ENCODE results near the gene NUDT15. TPM values are rescaled to one million over a fixed set of nuclear protein-coding genes. Genes with fewer than 3 reads are reported as not detected.

NUDT15 gene
- polyA plus RNA-seq, 1 donor from 2014 or later = 23.0 TPM

DNA sequence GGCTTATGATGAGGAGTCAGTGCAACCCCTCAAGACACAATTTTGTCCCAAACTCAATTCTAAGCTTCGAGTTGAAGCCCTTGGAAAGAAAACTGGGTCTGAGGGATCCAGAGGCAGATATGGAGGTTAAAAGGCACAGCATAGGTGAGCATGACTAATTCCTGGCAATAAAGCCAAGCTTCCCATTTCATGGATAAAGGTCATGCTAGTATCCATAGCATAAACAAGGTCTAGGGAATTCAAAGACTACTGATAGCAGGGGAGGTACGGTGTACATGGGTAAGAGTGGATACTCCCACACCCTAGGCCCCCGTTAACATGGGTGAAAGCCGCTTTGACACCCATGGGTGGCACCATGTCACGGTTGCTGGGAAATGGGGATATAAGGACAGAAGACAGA, 33.4 kb downstream of the NUDT15 start:
- Histone ChIP-seq H3K4me2 (ENCODE audit: low read length) (no peak overlapping the region), H3K27ac (ENCODE audit: low read length) (no peak overlapping the region), H3K27me3 (ENCODE audit: insufficient read depth, low read depth, low read length) (no peaks in the 10 kb centered on the region), H2AFZ (ENCODE audit: low read depth, low read length) (no peak overlapping the region), H3K9ac (ENCODE audit: low read length) (no peak overlapping the region), H4K20me1 (ENCODE audit: insufficient read depth) (no peaks in the 10 kb centered on the region), H3K4me3 (ENCODE audit: low read length) (no peak overlapping the region), H3K79me2 (replicated peaks; ENCODE audit: insufficient read depth, low read length) (no peaks in the 10 kb centered on the region), H3K9me2 (ENCODE audit: insufficient read depth, low read length) (no peaks in the 10 kb centered on the region), H3F3A (ENCODE audit: insufficient read depth, low read length, poor library complexity, severe bottlenecking) (no peaks in the 10 kb centered on the region), H3K9me3 (ENCODE audit: low read length) (peaks cover 12% of the 10 kb centered on the region), H3K36me3 (ENCODE audit: insufficient read depth, low read length) (peaks cover 71% of the 10 kb centered on the region)
- TF ChIP-seq POLR2AphosphoS5 (IDR thresholded peaks at IDR 0.05) = no peak

DNA sequence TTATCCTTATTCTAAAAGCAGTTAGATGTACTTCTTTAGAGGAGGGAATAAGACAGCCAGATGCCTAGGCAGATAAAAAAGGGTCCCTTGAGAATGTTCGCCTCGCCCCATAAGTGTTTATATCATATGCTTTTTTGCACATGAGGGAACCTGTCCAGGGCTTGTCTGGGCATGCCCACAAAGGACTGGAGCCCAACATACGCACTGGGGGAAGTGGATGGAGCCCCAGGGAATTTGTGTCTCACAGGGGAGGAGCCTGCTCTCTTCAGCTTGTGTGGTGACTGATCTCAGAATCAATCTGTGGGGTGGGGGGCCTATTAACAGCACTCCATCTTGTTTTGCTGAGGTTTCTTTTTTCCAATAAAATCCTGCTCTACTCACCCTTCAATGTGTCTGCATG, 34.8 kb downstream of the NUDT15 start:
- H3K9me3 ChIP-seq (ENCODE audit: low read length) = peaks cover 12% of the 10 kb centered on the region
- peaks cover 62% of the 10 kb centered on the region for H3K36me3 ChIP-seq (ENCODE audit: insufficient read depth, low read length)
- no peaks in the 10 kb centered on the region for H3F3A ChIP-seq (ENCODE audit: insufficient read depth, low read length, poor library complexity, severe bottlenecking)
- H4K20me1 ChIP-seq (ENCODE audit: insufficient read depth) = no peaks in the 10 kb centered on the region
- no peaks in the 10 kb centered on the region for H3K9me2 ChIP-seq (ENCODE audit: insufficient read depth, low read length)
- H3K27ac ChIP-seq (ENCODE audit: low read length) = no peak overlapping the region
- H3K4me2 ChIP-seq (ENCODE audit: low read length) = no peak overlapping the region
- TF ChIP-seq EZH2 (IDR thresholded peaks at IDR 0.05; ENCODE audit: borderline replicate concordance, insufficient read depth, low read length, poor library complexity, severe bottlenecking) = no peak
- TF ChIP-seq MXI1 (conservative IDR thresholded peaks at IDR 0.05; ENCODE audit: poor library complexity, severe bottlenecking) = no peak
- TF ChIP-seq, protein P1, sequence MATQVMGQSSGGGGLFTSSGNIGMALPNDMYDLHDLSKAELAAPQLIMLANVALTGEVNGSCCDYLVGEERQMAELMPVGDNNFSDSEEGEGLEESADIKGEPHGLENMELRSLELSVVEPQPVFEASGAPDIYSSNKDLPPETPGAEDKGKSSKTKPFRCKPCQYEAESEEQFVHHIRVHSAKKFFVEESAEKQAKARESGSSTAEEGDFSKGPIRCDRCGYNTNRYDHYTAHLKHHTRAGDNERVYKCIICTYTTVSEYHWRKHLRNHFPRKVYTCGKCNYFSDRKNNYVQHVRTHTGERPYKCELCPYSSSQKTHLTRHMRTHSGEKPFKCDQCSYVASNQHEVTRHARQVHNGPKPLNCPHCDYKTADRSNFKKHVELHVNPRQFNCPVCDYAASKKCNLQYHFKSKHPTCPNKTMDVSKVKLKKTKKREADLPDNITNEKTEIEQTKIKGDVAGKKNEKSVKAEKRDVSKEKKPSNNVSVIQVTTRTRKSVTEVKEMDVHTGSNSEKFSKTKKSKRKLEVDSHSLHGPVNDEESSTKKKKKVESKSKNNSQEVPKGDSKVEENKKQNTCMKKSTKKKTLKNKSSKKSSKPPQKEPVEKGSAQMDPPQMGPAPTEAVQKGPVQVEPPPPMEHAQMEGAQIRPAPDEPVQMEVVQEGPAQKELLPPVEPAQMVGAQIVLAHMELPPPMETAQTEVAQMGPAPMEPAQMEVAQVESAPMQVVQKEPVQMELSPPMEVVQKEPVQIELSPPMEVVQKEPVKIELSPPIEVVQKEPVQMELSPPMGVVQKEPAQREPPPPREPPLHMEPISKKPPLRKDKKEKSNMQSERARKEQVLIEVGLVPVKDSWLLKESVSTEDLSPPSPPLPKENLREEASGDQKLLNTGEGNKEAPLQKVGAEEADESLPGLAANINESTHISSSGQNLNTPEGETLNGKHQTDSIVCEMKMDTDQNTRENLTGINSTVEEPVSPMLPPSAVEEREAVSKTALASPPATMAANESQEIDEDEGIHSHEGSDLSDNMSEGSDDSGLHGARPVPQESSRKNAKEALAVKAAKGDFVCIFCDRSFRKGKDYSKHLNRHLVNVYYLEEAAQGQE (IDR thresholded peaks at IDR 0.05; ENCODE audit: borderline replicate concordance) = no peak
- TF ChIP-seq RAD21 (conservative IDR thresholded peaks at IDR 0.05) = no peak
- TF ChIP-seq TAF1 (IDR thresholded peaks at IDR 0.05; ENCODE audit: low read depth) = no peak
- TF ChIP-seq, protein P2, sequence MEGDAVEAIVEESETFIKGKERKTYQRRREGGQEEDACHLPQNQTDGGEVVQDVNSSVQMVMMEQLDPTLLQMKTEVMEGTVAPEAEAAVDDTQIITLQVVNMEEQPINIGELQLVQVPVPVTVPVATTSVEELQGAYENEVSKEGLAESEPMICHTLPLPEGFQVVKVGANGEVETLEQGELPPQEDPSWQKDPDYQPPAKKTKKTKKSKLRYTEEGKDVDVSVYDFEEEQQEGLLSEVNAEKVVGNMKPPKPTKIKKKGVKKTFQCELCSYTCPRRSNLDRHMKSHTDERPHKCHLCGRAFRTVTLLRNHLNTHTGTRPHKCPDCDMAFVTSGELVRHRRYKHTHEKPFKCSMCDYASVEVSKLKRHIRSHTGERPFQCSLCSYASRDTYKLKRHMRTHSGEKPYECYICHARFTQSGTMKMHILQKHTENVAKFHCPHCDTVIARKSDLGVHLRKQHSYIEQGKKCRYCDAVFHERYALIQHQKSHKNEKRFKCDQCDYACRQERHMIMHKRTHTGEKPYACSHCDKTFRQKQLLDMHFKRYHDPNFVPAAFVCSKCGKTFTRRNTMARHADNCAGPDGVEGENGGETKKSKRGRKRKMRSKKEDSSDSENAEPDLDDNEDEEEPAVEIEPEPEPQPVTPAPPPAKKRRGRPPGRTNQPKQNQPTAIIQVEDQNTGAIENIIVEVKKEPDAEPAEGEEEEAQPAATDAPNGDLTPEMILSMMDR (IDR thresholded peaks at IDR 0.05; ENCODE audit: poor library complexity, severe bottlenecking) = no peak
- no peak for TF ChIP-seq SMC3 (conservative IDR thresholded peaks at IDR 0.05; ENCODE audit: poor library complexity)
- no peaks in the 10 kb centered on the region for H3K79me2 ChIP-seq (replicated peaks; ENCODE audit: insufficient read depth, low read length)
- H3K9ac ChIP-seq (ENCODE audit: low read length) = no peak overlapping the region
- H2AFZ ChIP-seq (ENCODE audit: low read depth, low read length) = no peak overlapping the region
- H3K27me3 ChIP-seq (ENCODE audit: insufficient read depth, low read depth, low read length) = no peaks in the 10 kb centered on the region
- H3K4me3 ChIP-seq (ENCODE audit: low read length) = no peak overlapping the region

DNA sequence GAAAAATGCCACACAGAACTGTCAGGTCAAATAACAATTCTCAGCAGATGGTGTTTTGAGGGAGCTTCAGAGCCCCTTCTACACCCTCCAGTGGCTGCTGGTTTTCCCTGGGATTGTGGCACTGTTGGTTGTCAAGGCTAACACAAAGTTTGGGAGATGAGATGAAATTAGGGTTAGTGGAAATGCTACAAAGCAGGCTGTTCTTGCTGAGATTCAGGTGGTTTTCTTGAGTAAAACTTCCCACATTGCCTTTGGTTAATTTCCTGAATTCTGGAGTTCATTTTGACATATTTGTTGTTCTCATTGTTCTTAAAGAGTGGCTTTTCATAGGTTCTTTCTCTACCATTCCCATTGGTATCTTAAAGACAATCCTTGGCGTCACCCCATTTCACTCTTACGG, 35.3 kb downstream of the NUDT15 start:
- Histone ChIP-seq H3F3A (ENCODE audit: insufficient read depth, low read length, poor library complexity, severe bottlenecking) (no peaks in the 10 kb centered on the region), H4K20me1 (ENCODE audit: insufficient read depth) (no peaks in the 10 kb centered on the region), H3K4me2 (ENCODE audit: low read length) (no peak overlapping the region), H3K9me2 (ENCODE audit: insufficient read depth, low read length) (no peaks in the 10 kb centered on the region), H3K4me3 (ENCODE audit: low read length) (no peak overlapping the region), H3K9ac (ENCODE audit: low read length) (no peak overlapping the region), H3K27me3 (ENCODE audit: insufficient read depth, low read depth, low read length) (no peaks in the 10 kb centered on the region), H3K9me3 (ENCODE audit: low read length) (peaks cover 12% of the 10 kb centered on the region), H3K27ac (ENCODE audit: low read length) (no peak overlapping the region), H2AFZ (ENCODE audit: low read depth, low read length) (no peak overlapping the region), H3K79me2 (replicated peaks; ENCODE audit: insufficient read depth, low read length) (no peaks in the 10 kb centered on the region), H3K36me3 (ENCODE audit: insufficient read depth, low read length) (peaks cover 58% of the 10 kb centered on the region)
- TF ChIP-seq SMC3 (conservative IDR thresholded peaks at IDR 0.05; ENCODE audit: poor library complexity) (no peak), POLR2AphosphoS5 (IDR thresholded peaks at IDR 0.05) (no peak), TAF1 (IDR thresholded peaks at IDR 0.05; ENCODE audit: low read depth) (no peak), EP300 (conservative IDR thresholded peaks at IDR 0.05; ENCODE audit: poor library complexity, severe bottlenecking) (no peak), MXI1 (conservative IDR thresholded peaks at IDR 0.05; ENCODE audit: poor library complexity, severe bottlenecking) (no peak), RAD21 (conservative IDR thresholded peaks at IDR 0.05) (no peak), EZH2 (IDR thresholded peaks at IDR 0.05; ENCODE audit: borderline replicate concordance, insufficient read depth, low read length, poor library complexity, severe bottlenecking) (no peak)
- TF ChIP-seq, protein P2 (IDR thresholded peaks at IDR 0.05; ENCODE audit: poor library complexity, severe bottlenecking) = no peak
- TF ChIP-seq, protein P1 (IDR thresholded peaks at IDR 0.05; ENCODE audit: borderline replicate concordance) = no peak
